SK-N-MC (cell line): ENCODE measurements around the gene C19orf38.

Source experiments
- EZH2 ChIP-seq: fragments of 200-600 bp; sonication (generic); IDR thresholded peaks from one replicate; pipeline ENCODE4 v1.6.1; 2017; ENCODE audit warnings: antibody characterized with exemption
- POLR2AphosphoS5 ChIP-seq: IDR thresholded peaks from 2 replicates; pipeline ENCODE4 v1.6.1; 2012; ENCODE audit warnings: mild to moderate bottlenecking, low read depth, low read length, borderline replicate concordance

GRCh38 chr19:10815007-10815536 is 33.1 kb upstream of the C19orf38 start:
- TF ChIP-seq POLR2AphosphoS5 = no peak
- no peak for TF ChIP-seq EZH2
